Subcutaneous adipose tissue (tissue), 4 donors: ENCODE measurements around the gene ASB8. TPM values are rescaled to one million over a fixed set of nuclear protein-coding genes. Genes with fewer than 3 reads are reported as not detected.

Experiments used
- CTCF ChIP-seq: fragments of 450-650 bp; IDR thresholded peaks from one replicate; pipeline ENCODE4 v1.5.1; 2016; ENCODE audit warnings: low read depth, mild to moderate bottlenecking, control low read depth, antibody characterized with exemption, moderate library complexity
- small RNA-seq: library from RNA; depleted of rRNA; stranded (forward); fragments of <200 nt; gene quantifications from one replicate; pipeline ENCODE3, GENCODE V24; 2016
- total RNA-seq, 4 donors: library from RNA; depleted of rRNA; stranded (reverse); fragments of >200 nt; gene quantifications; one replicate each; pipeline ENCODE4 v1.1.0, GENCODE V29; 2016

Gene ASB8
- total RNA-seq, 4 donors from 2014 or later, result 23.8 to 30.5 (median 27.2) TPM

- no peak for TF ChIP-seq CTCF
Observed at GRCh38 chr12:48106681-48107613, 50.4 kb downstream of the ASB8 start.

GRCh38 chr12:48105867-48106680 lies 51.2 kb downstream of the ASB8 start, which contains the start of gene SENP1:
TSS of gene SENP1 (minus strand) at chr12:48106079. CDS start at chr12:48101472, 4,607 bp downstream.
- TF ChIP-seq CTCF, result no peak

- no peak for TF ChIP-seq CTCF
Observed at GRCh38 chr12:48105321-48105866, 51.9 kb downstream of the ASB8 start.

GRCh38 chr12:48104531-48104930 lies 52.8 kb downstream of the ASB8 start:
- no peak for TF ChIP-seq CTCF

Small RNA genes within 50 kb of the gene (small RNA-seq; reads per million reads assigned to genes)
- not detected for gene MIR6505

Other genes with a start within 250 kb of the ASB8 start
- gene TMEM106C, start 193.9 kb downstream of the ASB8 start, total RNA-seq, result 10 to 100 TPM; 16.5 to 49.7 (median 39.4) TPM
- not detected for gene COL2A1, start 153.0 kb downstream of the ASB8 start, total RNA-seq
- 10 to 100 TPM; 14.6 to 20.3 (median 18.0) TPM for gene SENP1, start 51.4 kb downstream of the ASB8 start, total RNA-seq
- 10 to 100 TPM in 3 of 4 donors, 1 to 10 TPM in 1; 5.1 to 19.5 (median 16.0) TPM for gene PFKM, start 38.2 kb downstream of the ASB8 start, total RNA-seq
- 1 to 10 TPM in 1 of 4 donors, under 1 TPM in 1, not detected in 2; 0.22 to 1.3 TPM for gene CCDC184, start 26.1 kb upstream of the ASB8 start, total RNA-seq
- gene OR10AD1, start 45.8 kb upstream of the ASB8 start, total RNA-seq, result not detected
- 10 to 100 TPM; 17.3 to 26.0 (median 23.2) TPM for gene ZNF641, start 193.4 kb upstream of the ASB8 start, total RNA-seq